Chondrocyte (in vitro differentiated cells): Measurements from ENCODE around the gene FXYD2. TPM values are rescaled to one million over a fixed set of nuclear protein-coding genes. Genes with fewer than 3 reads are reported as not detected.

ENCODE experiments used
- DNase-seq: peaks from one replicate; pipeline ENCODE4 v3.0.0; 2021; ENCODE audit warnings: mixed read lengths, low spot score
- H3K27ac Mint-ChIP-seq: one replicate; pipeline ENCODE4 v1.8.0; 2021; ENCODE audit warnings: mild to moderate bottlenecking, moderate library complexity, mixed read lengths; ENCODE audit not compliant: unreplicated experiment
- H3K27me3 Mint-ChIP-seq: 2 replicates; pipeline ENCODE4 v1.8.0; 2021; ENCODE audit warnings: low read depth, mixed read lengths
- H3K36me3 Mint-ChIP-seq: 2 replicates; pipeline ENCODE4 v1.8.0; 2021; ENCODE audit warnings: low read depth, mixed read lengths
- H3K4me1 Mint-ChIP-seq: 2 replicates; pipeline ENCODE4 v1.8.0; 2021; ENCODE audit warnings: low read depth, mild to moderate bottlenecking, mixed read lengths
- H3K4me3 Mint-ChIP-seq: one replicate; pipeline ENCODE4 v1.8.0; 2021; ENCODE audit warnings: mild to moderate bottlenecking, moderate library complexity, mixed read lengths; ENCODE audit not compliant: unreplicated experiment
- H3K9me3 Mint-ChIP-seq: 2 replicates; pipeline ENCODE4 v1.8.0; 2021; ENCODE audit warnings: low read depth, mixed read lengths
- CTCF ChIP-seq: fragments of 200-600 bp; sonication (generic); IDR thresholded peaks from 2 replicates; pipeline ENCODE4 v1.5.0; 2021; ENCODE audit warnings: antibody characterized with exemption, mild to moderate bottlenecking, moderate library complexity
- total RNA-seq: library from RNA; stranded (reverse); gene quantifications from 3 replicates; pipeline ENCODE4 v1.2.1, GENCODE V29; 2021

FXYD2 gene
- total RNA-seq, 1 donor from 2014 or later, result not detected

GRCh38 chr11:117772360-117772759, 52.2 kb downstream of the FXYD2 start:
- Mint-ChIP-seq H3K27me3 (peaks cover 49% of the 10 kb centered on the region), H3K36me3 (no peaks in the 10 kb centered on the region), H3K9me3 (no peaks in the 10 kb centered on the region), H3K4me3 (no peak overlapping the region), H3K27ac (no peak overlapping the region), H3K4me1 (no peaks in the 10 kb centered on the region)
- DNase-seq, result no peak
- no peak for TF ChIP-seq CTCF

- Mint-ChIP-seq H3K27ac (no peak overlapping the region), H3K9me3 (no peaks in the 10 kb centered on the region), H3K36me3 (no peaks in the 10 kb centered on the region), H3K4me1 (no peaks in the 10 kb centered on the region), H3K27me3 (peaks cover 51% of the 10 kb centered on the region), H3K4me3 (no peak overlapping the region)
- no peak for DNase-seq
- TF ChIP-seq CTCF, result no peak
These were observed 52.7 kb downstream of the FXYD2 start for GRCh38 chr11:117771841-117772240.

GRCh38 chr11:117771197-117771596, 53.3 kb downstream of the FXYD2 start:
- no peak for DNase-seq
- Mint-ChIP-seq H3K4me1 (no peaks in the 10 kb centered on the region), H3K36me3 (no peaks in the 10 kb centered on the region), H3K27me3 (peaks cover 51% of the 10 kb centered on the region), H3K4me3 (no peak overlapping the region), H3K9me3 (no peaks in the 10 kb centered on the region), H3K27ac (no peak overlapping the region)
- TF ChIP-seq CTCF, result no peak

GRCh38 chr11:117770061-117770460, 54.5 kb downstream of the FXYD2 start:
- Mint-ChIP-seq H3K9me3 (no peaks in the 10 kb centered on the region), H3K4me3 (no peak overlapping the region), H3K27me3 (peaks cover 49% of the 10 kb centered on the region), H3K4me1 (no peaks in the 10 kb centered on the region), H3K27ac (no peak overlapping the region), H3K36me3 (no peaks in the 10 kb centered on the region)
- DNase-seq, result no peak
- TF ChIP-seq CTCF, result no peak

Other genes starting within 250 kb of the FXYD2 start
- gene DSCAML1, start 27.5 kb downstream of the FXYD2 start, total RNA-seq, result not detected in 3 replicates
- gene FXYD6, start 51.9 kb upstream of the FXYD2 start, total RNA-seq, result 0.53 to 3.0 TPM (median 2.8 TPM) in 3 replicates
- not detected in 3 replicates for gene TMPRSS13, start 104.7 kb upstream of the FXYD2 start, total RNA-seq
- 0.12 to 0.77 TPM in 2 of 3 replicates, not detected in the other for gene IL10RA, start 161.7 kb upstream of the FXYD2 start, total RNA-seq